ENCODE data around the gene RAB44.
"Not testable (repeated sequence)": the region's sequence is repeated elsewhere in the genome, so short reads cannot be mapped to it uniquely, and the experiment has no call there.

RAB44 gene

GRCh38 chr6:36703081-36703606 lies 5.5 kb downstream of the RAB44 start:
- no peak for DNase-seq (ENCODE audit: low read depth, low spot score)
- no peak overlapping the region for H3K27ac ChIP-seq

- DNase-seq (ENCODE audit: low read depth, low spot score) = no peak
- no peak overlapping the region for H3K27ac ChIP-seq
Measured at GRCh38 chr6:36703982-36704381, 6.4 kb downstream of the RAB44 start.

GRCh38 chr6:36704961-36705577 lies 7.4 kb downstream of the RAB44 start:
- H3K27ac ChIP-seq; DNase-seq (ENCODE audit: low read depth, low spot score): not testable (repeated sequence)

- DNase-seq (ENCODE audit: low read depth, low spot score) = no peak
- no peak overlapping the region for H3K27ac ChIP-seq
Measured at GRCh38 chr6:36706339-36706738, 8.7 kb downstream of the RAB44 start.

DNA sequence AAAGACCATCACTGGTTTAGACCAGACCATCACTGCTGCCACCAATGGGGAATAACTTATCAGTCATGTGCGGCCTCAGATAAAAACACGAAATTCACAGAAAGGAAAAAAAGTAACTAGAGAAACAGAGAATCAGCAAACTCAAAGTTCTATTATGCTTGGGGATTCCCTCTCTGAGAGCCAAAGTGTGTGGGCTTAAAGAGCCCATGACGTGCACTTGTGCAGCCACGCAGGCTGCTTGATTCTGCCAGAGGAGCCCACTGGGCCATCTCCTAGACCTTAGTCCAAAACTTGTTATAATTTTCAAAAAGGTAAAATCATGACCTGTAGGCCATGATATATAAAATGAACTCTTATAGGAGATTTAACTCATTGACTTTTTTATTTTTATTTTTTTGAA lies 15.2 kb downstream of the RAB44 start:
- no peak overlapping the region for H3K27ac ChIP-seq
- no peak for DNase-seq (ENCODE audit: low read depth, low spot score)

- H3K27ac ChIP-seq = no peak overlapping the region
- DNase-seq (ENCODE audit: low read depth, low spot score) = no peak
Measured at GRCh38 chr6:36713846-36714245, 16.2 kb downstream of the RAB44 start.

- DNase-seq (ENCODE audit: low read depth, low spot score) = no peak
- no peak overlapping the region for H3K27ac ChIP-seq
Measured at GRCh38 chr6:36714511-36714910, 16.9 kb downstream of the RAB44 start.

GRCh38 chr6:36715469-36715868 lies 17.8 kb downstream of the RAB44 start:
- DNase-seq (ENCODE audit: low read depth, low spot score) = no peak

GRCh38 chr6:36716476-36717093 lies 19.0 kb downstream of the RAB44 start:
- peak; percentile 33 for DNase-seq (ENCODE audit: low read depth, low spot score)
- H3K27ac ChIP-seq = no peak overlapping the region

More at GRCh38 chr6:36715469-36715868, 17.8 kb downstream of the RAB44 start:
- no peak overlapping the region for H3K27ac ChIP-seq

DNA sequence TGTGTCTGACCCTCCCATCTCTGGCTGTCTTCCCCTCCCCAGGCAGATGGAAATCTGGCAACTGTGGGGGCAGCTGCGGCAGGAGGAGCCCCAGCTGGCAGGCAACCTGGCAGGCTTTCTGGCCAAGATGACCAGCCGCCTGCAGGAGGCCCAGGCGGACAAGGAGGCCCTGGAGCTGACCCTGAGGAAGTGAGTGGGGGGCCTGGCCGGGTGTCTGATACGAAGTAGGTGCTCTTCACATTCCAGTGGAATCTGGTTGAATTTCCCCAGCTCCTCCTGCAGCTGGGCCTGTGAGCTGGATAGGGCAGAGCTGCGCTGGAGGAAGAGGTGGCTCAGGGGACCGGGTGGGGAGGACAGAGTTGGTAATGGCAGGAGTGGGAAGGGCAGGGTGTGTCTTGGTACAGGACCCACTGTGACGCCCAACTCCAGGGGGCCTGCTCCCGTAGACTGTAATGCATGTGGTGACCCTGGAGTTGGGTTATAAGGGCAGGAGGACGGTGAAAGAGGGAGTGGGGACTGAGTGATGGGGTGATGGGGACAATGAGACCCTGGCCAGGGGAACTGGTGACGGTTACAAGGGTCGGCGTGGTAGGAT lies 19.7 kb downstream of the RAB44 start:
- DNase-seq (ENCODE audit: low read depth, low spot score) = no peak
- H3K27ac ChIP-seq = no peak overlapping the region

- no peak overlapping the region for H3K27ac ChIP-seq
- no peak for DNase-seq (ENCODE audit: low read depth, low spot score)
Measured at GRCh38 chr6:36717871-36718540, 20.4 kb downstream of the RAB44 start.

GRCh38 chr6:36718560-36718959 lies 20.9 kb downstream of the RAB44 start:
- no peak overlapping the region for H3K27ac ChIP-seq
- no peak for DNase-seq (ENCODE audit: low read depth, low spot score)

- H3K27ac ChIP-seq = no peak overlapping the region
- no peak for DNase-seq (ENCODE audit: low read depth, low spot score)
Measured at GRCh38 chr6:36719126-36719525, 21.5 kb downstream of the RAB44 start.

DNA sequence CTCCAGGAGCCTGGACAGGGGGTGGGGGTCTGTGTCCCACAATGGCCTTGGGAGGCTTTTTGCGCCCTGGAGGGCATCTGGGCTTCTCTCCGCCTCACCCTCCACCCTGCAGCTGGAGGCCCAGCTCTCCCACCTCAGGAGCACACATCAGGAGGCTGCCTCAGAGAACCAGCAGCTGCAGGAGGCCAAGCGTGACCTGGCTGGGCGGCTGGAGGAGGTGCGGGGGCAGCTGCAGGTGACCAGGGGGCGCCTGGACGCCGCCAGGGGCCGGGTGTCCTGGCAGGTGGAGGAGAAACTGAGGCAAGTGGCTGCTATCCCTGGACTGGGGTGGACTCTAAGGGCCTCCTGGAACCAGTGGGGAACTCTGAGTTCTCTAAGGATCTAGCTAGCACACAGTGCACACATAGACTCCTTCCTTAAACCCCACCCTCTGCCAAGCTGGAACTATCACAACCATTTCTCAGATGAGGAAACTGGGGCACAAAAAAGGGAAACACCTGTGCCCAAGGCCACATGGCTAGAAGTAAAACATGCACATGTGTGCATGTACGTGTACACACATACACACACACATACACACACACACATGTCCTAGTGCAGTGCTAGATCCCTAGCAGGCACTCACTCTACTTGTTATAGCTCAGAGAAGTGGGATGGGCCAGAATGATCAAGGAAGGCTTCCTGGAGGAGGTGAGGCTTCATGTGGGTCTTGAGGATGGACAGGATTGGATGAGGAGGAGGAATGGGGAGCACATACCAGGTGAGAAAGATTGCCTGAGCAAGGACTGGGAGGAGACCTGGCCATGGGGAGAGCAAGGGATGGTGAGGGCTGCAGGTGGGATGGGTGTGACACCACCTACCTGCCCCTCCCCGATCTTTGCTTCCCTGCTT lies 22.9 kb downstream of the RAB44 start:
- H3K27ac ChIP-seq = no peak overlapping the region
- DNase-seq (ENCODE audit: low read depth, low spot score) = no peak

- no peak for DNase-seq (ENCODE audit: low read depth, low spot score)
- no peak overlapping the region for H3K27ac ChIP-seq
Measured at GRCh38 chr6:36721369-36722140, 23.9 kb downstream of the RAB44 start.

GRCh38 chr6:36722365-36722764 lies 24.7 kb downstream of the RAB44 start:
- DNase-seq (ENCODE audit: low read depth, low spot score) = no peak
- H3K27ac ChIP-seq = no peak overlapping the region

GRCh38 chr6:36722879-36723278 lies 25.3 kb downstream of the RAB44 start:
- peak; percentile 48 for DNase-seq (ENCODE audit: low read depth, low spot score)
- no peak overlapping the region for H3K27ac ChIP-seq

- DNase-seq (ENCODE audit: low read depth, low spot score); H3K27ac ChIP-seq: not testable (repeated sequence)
Measured at GRCh38 chr6:36723992-36724391, 26.4 kb downstream of the RAB44 start.

Measured in epithelial cell of prostate (primary cell).